ENCODE results near the gene SERGEF. TPM values are rescaled to one million over a fixed set of nuclear protein-coding genes. Genes with fewer than 3 reads are reported as not detected.
A peak's percentile ranks its signal among the peaks of the same experiment; 100 is the strongest.

The SERGEF gene
- total RNA-seq, 4 donors from 2014 or later = 62.2 to 116 (median 83.5) TPM

- no peak overlapping the region for H3K4me3 ChIP-seq (replicated peaks in 1 of 3)
- H3K9me3 ChIP-seq = no peaks in the 10 kb centered on the region
- no peaks in the 10 kb centered on the region for H3K36me3 ChIP-seq
- no peak for DNase-seq
- TF ChIP-seq POLR2A (IDR thresholded peaks at IDR 0.05) (no peak), CTCF (IDR thresholded peaks at IDR 0.05) (no peak)
- H3K4me1 ChIP-seq = no peaks in the 10 kb centered on the region
- no peaks in the 10 kb centered on the region for H3K27me3 ChIP-seq
- intact Hi-C loops (cut with DNase I) = loop anchor here (10.0 kb wide), 1 partner anchor 85 kb away; the partner anchor contains the start of gene SAAL1
- H3K27ac ChIP-seq = no peak overlapping the region
Measured at GRCh38 chr11:18019650-18020049, 6.8 kb upstream of the SERGEF start.

GRCh38 chr11:18016789-18017188, 3.9 kb upstream of the SERGEF start:
- Histone ChIP-seq H3K4me3 (replicated peaks in 1 of 3) (no peak overlapping the region), H3K27ac (no peak overlapping the region), H3K36me3 (no peaks in the 10 kb centered on the region), H3K9me3 (no peaks in the 10 kb centered on the region), H3K27me3 (no peaks in the 10 kb centered on the region), H3K4me1 (peaks cover 7 to 12% of the 10 kb centered on the region in 2 donors)
- intact Hi-C loops (cut with DNase I) = loop anchor here (10.0 kb wide), 1 partner anchor 88 kb away; the partner anchor contains the start of gene SAAL1
- TF ChIP-seq POLR2A (IDR thresholded peaks at IDR 0.05) (no peak), CTCF (IDR thresholded peaks at IDR 0.05) (no peak)
- DNase-seq = no peak
- WGBS, 2 donors = 80 to 95% methylated on average over 2 of the region's 2 CpGs

- TF ChIP-seq POLR2A (IDR thresholded peaks at IDR 0.05) = no peak
- TF ChIP-seq CTCF (IDR thresholded peaks at IDR 0.05) = no peak
- H3K9me3 ChIP-seq = no peaks in the 10 kb centered on the region
- no peak for DNase-seq
- peaks cover 8 to 18% of the 10 kb centered on the region in 2 donors for H3K4me1 ChIP-seq
- no peak overlapping the region for H3K4me3 ChIP-seq (replicated peaks in 1 of 3)
- intact Hi-C loops (cut with DNase I) = loop anchor here (10.0 kb wide), 1 partner anchor 90 kb away; the partner anchor contains the start of gene SAAL1
- no peaks in the 10 kb centered on the region for H3K36me3 ChIP-seq
- no peak overlapping the region for H3K27ac ChIP-seq
- no peaks in the 10 kb centered on the region for H3K27me3 ChIP-seq
Measured at GRCh38 chr11:18014876-18015275, 2.0 kb upstream of the SERGEF start.

- intact Hi-C loops (cut with DNase I) = loop anchor here (10.0 kb wide), 1 partner anchor 91 kb away; the partner anchor contains the start of gene SAAL1
Measured at GRCh38 chr11:18013790-18014507, 1.1 kb upstream of the SERGEF start.

More at GRCh38 chr11:18013790-18014507, 1.1 kb upstream of the SERGEF start:
- 19 to 21% methylated on average over 11 of the region's 11 CpGs for WGBS, 2 donors
- Histone ChIP-seq H3K27ac (peak overlapping the region in 1 of 3 donors; percentile 72), H3K4me3 (replicated peaks in 1 of 3) (peak overlapping the region in 2 of 3 donors; percentile 68 to 93), H3K36me3 (no peaks in the 10 kb centered on the region), H3K4me1 (peaks cover 8 to 18% of the 10 kb centered on the region in 2 donors), H3K27me3 (no peaks in the 10 kb centered on the region), H3K9me3 (no peaks in the 10 kb centered on the region)
- peak; percentile 10 to 21 for DNase-seq
- TF ChIP-seq CTCF (IDR thresholded peaks at IDR 0.05) (no peak), POLR2A (IDR thresholded peaks at IDR 0.05) (no peak)
